ENCODE measurements around the gene FNDC10. TPM values are rescaled to one million over a fixed set of nuclear protein-coding genes. Genes with fewer than 3 reads are reported as not detected.
"Not testable (repeated sequence)": the region's sequence is repeated elsewhere in the genome, so short reads cannot be mapped to it uniquely, and the experiment has no call there.

Gene FNDC10
- total RNA-seq, 1 experiment from 2014 or later: 30.4 TPM

- H3K9me3 Mint-ChIP-seq; H3K27ac Mint-ChIP-seq; DNase-seq (ENCODE audit: low spot score); CTCF ChIA-PET; H3K27me3 Mint-ChIP-seq (ENCODE audit: low read depth); H3K36me3 Mint-ChIP-seq; ATAC-seq; H3K4me3 Mint-ChIP-seq; H3K4me1 Mint-ChIP-seq; POLR2A ChIA-PET: not testable (repeated sequence)
Measured at GRCh38 chr1:1640711-1641461, 41.0 kb upstream of the FNDC10 start.

- POLR2A ChIA-PET; CTCF ChIA-PET; ATAC-seq; H3K36me3 Mint-ChIP-seq; H3K4me3 Mint-ChIP-seq; H3K27me3 Mint-ChIP-seq (ENCODE audit: low read depth); DNase-seq (ENCODE audit: low spot score); H3K4me1 Mint-ChIP-seq; H3K9me3 Mint-ChIP-seq; H3K27ac Mint-ChIP-seq: not testable (repeated sequence)
Measured at GRCh38 chr1:1640081-1640480, 40.1 kb upstream of the FNDC10 start.

GRCh38 chr1:1639368-1639767 is 39.4 kb upstream of the FNDC10 start:
- POLR2A ChIA-PET; DNase-seq (ENCODE audit: low spot score); H3K4me3 Mint-ChIP-seq: not testable (repeated sequence)

GRCh38 chr1:1638528-1638927 is 38.6 kb upstream of the FNDC10 start:
- H3K27ac Mint-ChIP-seq; ATAC-seq; DNase-seq (ENCODE audit: low spot score); H3K4me1 Mint-ChIP-seq; H3K4me3 Mint-ChIP-seq; CTCF ChIA-PET; H3K36me3 Mint-ChIP-seq; H3K27me3 Mint-ChIP-seq (ENCODE audit: low read depth); POLR2A ChIA-PET; H3K9me3 Mint-ChIP-seq: not testable (repeated sequence)

More at GRCh38 chr1:1639368-1639767, 39.4 kb upstream of the FNDC10 start:
- CTCF ChIA-PET; ATAC-seq; H3K4me1 Mint-ChIP-seq; H3K36me3 Mint-ChIP-seq; H3K9me3 Mint-ChIP-seq; H3K27ac Mint-ChIP-seq; H3K27me3 Mint-ChIP-seq (ENCODE audit: low read depth): not testable (repeated sequence)

GRCh38 chr1:1637479-1637875 is 37.5 kb upstream of the FNDC10 start:
- CTCF ChIA-PET; H3K4me3 Mint-ChIP-seq; POLR2A ChIA-PET; DNase-seq (ENCODE audit: low spot score); ATAC-seq; H3K27ac Mint-ChIP-seq; H3K27me3 Mint-ChIP-seq (ENCODE audit: low read depth); H3K9me3 Mint-ChIP-seq; H3K4me1 Mint-ChIP-seq; H3K36me3 Mint-ChIP-seq: not testable (repeated sequence)

GRCh38 chr1:1636621-1637478 is 36.9 kb upstream of the FNDC10 start:
- ATAC-seq; H3K4me3 Mint-ChIP-seq; H3K27me3 Mint-ChIP-seq (ENCODE audit: low read depth); H3K9me3 Mint-ChIP-seq; H3K36me3 Mint-ChIP-seq; POLR2A ChIA-PET; DNase-seq (ENCODE audit: low spot score); H3K4me1 Mint-ChIP-seq; H3K27ac Mint-ChIP-seq; CTCF ChIA-PET: not testable (repeated sequence)

GRCh38 chr1:1634613-1635012 is 34.7 kb upstream of the FNDC10 start:
- H3K27me3 Mint-ChIP-seq (ENCODE audit: low read depth); CTCF ChIA-PET; DNase-seq (ENCODE audit: low spot score); H3K4me3 Mint-ChIP-seq; POLR2A ChIA-PET; H3K36me3 Mint-ChIP-seq; H3K27ac Mint-ChIP-seq; H3K4me1 Mint-ChIP-seq; H3K9me3 Mint-ChIP-seq; ATAC-seq: not testable (repeated sequence)

- H3K4me1 Mint-ChIP-seq; DNase-seq (ENCODE audit: low spot score); ATAC-seq; H3K9me3 Mint-ChIP-seq; H3K36me3 Mint-ChIP-seq; H3K27ac Mint-ChIP-seq; POLR2A ChIA-PET; CTCF ChIA-PET; H3K4me3 Mint-ChIP-seq; H3K27me3 Mint-ChIP-seq (ENCODE audit: low read depth): not testable (repeated sequence)
Measured at GRCh38 chr1:1633409-1633808, 33.5 kb upstream of the FNDC10 start.

Measured in WTC11 (cell line).